HepG2 (cell line): ENCODE data around the gene POU4F3. TPM values are rescaled to one million over a fixed set of nuclear protein-coding genes. Genes with fewer than 3 reads are reported as not detected.

Source experiments
- IRF9 ChIP-seq: sonication (generic); formaldehyde crosslinking; IDR thresholded peaks from 2 replicates; pipeline ENCODE4 v1.8.0; 2022; ENCODE audit warnings: missing genetic modification reagents, mild to moderate bottlenecking, borderline replicate concordance
- PAF1 ChIP-seq: IDR thresholded peaks from 2 replicates; pipeline ENCODE4 v1.6.1; 2016; ENCODE audit warnings: missing genetic modification reagents, missing compliant biosample characterization
- PAXIP1 ChIP-seq: sonication (generic); formaldehyde crosslinking; conservative IDR thresholded peaks from 2 replicates; pipeline ENCODE4 v1.4.0; 2020; ENCODE audit warnings: mild to moderate bottlenecking, missing genetic modification reagents, moderate library complexity
- SKIL ChIP-seq: sonication (generic); formaldehyde crosslinking; IDR thresholded peaks from 2 replicates; pipeline ENCODE4 v1.8.0; 2022; ENCODE audit warnings: missing genetic modification reagents, mild to moderate bottlenecking, moderate library complexity, borderline replicate concordance
- polyA plus RNA-seq, 8 experiments: library from polyadenylated mRNA; depleted of rRNA in 3 of 8; stranded (reverse) in 7 of 8; unstranded in 1 of 8; fragments of >200 nt; fragmentation: Illumina TruSeq in 4 of 8; extraction: Trizol in 4 of 8; gene quantifications; 2 replicates each; pipeline versions ENCODE4 v1.2.1 to v1.2.3, GENCODE V29; 2011 to 2016; ENCODE audit warnings: low read depth in 4 of 8, missing spikeins in 1 of 8, mixed read lengths in 1 of 8; ENCODE audit not compliant: insufficient read depth in 1 of 8
- total RNA-seq, 5 experiments: library from RNA; depleted of rRNA; stranded (reverse); fragments of >200 nt; fragmentation: Illumina TruSeq; extraction: Trizol; gene quantifications; 2 replicates each; pipeline ENCODE4 v1.2.3, GENCODE V29; 2016; ENCODE audit warnings: low read depth in 1 of 5

POU4F3 gene
- total and polyA plus RNA-seq, 2 of the 13 experiments (the other 11 are each of a cell fraction or from before 2014, with no cell fraction given), result not detected

- TF ChIP-seq SKIL (CRISPR knock-in tag), result no peak
- no peak for TF ChIP-seq PAF1
- TF ChIP-seq PAXIP1 (CRISPR knock-in tag), result no peak
- TF ChIP-seq IRF9 (CRISPR knock-in tag), result no peak
Measured at GRCh38 chr5:146338774-146339714, at the start of gene POU4F3 (continued).
